HEK293T (cell line): ENCODE results near the gene MROH7.

Experiments used
- FOXK2 ChIP-seq: fragments of 450-650 bp; IDR thresholded peaks from 2 replicates; pipeline ENCODE4 v1.6.1; 2016; ENCODE audit warnings: mild to moderate bottlenecking
- FOXM1 ChIP-seq: fragments of 450-650 bp; IDR thresholded peaks from 2 replicates; pipeline ENCODE4 v1.6.1; 2017; ENCODE audit warnings: mild to moderate bottlenecking, borderline replicate concordance
- LEF1 ChIP-seq: fragments of 450-650 bp; IDR thresholded peaks from 2 replicates; pipeline ENCODE4 v1.6.1; 2017; ENCODE audit warnings: mild to moderate bottlenecking, borderline replicate concordance
- SUZ12 ChIP-seq: fragments of 450-650 bp; IDR thresholded peaks from 2 replicates; pipeline ENCODE4 v1.6.1; 2016; ENCODE audit warnings: mild to moderate bottlenecking
- TF ChIP-seq, protein P1 (sequence below): fragments of 450-650 bp; IDR thresholded peaks from 2 replicates; pipeline ENCODE4 v1.6.1; 2016

DNA sequence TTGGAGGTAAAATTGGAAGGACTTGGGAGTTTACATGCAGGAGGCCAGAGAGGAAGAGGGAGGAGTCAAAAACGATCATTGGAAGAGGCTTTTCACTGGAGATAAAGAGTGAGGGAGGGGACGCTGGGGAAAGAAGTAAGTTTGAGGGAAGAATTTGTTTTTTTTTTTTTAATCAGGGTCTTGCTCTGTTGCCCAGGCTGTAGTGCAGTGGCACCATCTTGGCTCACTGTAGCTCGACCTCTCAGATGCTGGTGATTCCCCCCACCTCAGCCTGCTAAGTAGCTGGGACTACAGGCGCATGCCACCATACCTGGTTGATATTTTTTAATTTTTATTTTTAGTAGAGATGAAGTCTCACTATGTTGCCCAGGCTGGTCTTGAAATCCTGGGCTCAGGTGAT is 1.2 kb upstream of the MROH7 start:
- no peak for TF ChIP-seq FOXM1
- no peak for TF ChIP-seq SUZ12
- TF ChIP-seq, protein P1, sequence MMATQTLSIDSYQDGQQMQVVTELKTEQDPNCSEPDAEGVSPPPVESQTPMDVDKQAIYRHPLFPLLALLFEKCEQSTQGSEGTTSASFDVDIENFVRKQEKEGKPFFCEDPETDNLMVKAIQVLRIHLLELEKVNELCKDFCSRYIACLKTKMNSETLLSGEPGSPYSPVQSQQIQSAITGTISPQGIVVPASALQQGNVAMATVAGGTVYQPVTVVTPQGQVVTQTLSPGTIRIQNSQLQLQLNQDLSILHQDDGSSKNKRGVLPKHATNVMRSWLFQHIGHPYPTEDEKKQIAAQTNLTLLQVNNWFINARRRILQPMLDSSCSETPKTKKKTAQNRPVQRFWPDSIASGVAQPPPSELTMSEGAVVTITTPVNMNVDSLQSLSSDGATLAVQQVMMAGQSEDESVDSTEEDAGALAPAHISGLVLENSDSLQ = no peak
- no peak for TF ChIP-seq LEF1
- no peak for TF ChIP-seq FOXK2
